Gastrocnemius medialis (tissue), 4 donors: ENCODE data around the gene ITPR2.

Experiments
- CTCF ChIP-seq, 5 experiments: fragments of 450-650 bp in 3 of 5; fragments of 200-600 bp in 2 of 5; sonication (generic) in 2 of 5; IDR thresholded peaks in 4 of 5; conservative IDR thresholded peaks in 1 of 5; 1 replicate in 4 of 5; 2 replicates in 1 of 5; pipeline ENCODE4 v1.5.1; 2016 to 2019; ENCODE audit warnings: antibody characterized with exemption in 5 of 5, mild to moderate bottlenecking in 3 of 5, moderate library complexity in 3 of 5
- POLR2A ChIP-seq, 2 donors: fragments of 450-650 bp; IDR thresholded peaks; one replicate each; pipeline ENCODE4 v1.6.1; 2017; ENCODE audit warnings: antibody characterized with exemption in 2 of 2, mild to moderate bottlenecking in 2 of 2, moderate library complexity in 2 of 2

DNA sequence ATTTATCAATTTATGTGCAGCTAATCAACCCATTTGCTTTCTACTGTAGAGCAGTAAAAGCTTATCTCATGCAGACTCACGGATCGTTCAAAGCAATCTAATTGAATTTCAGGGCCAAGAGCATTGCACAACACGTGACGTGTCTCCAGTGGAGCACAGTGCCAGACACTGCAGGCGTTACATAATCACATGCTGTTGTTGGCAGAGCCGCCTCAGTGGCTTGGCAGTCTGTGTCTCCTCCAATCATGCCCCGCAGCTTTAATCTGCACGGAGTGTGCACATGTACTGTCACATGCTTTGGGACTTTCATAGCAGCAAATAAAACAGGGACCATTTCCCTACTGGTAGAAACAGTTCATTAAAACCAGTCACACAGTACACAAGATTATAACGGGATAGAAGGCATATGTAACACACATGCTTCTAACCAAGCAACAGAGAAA, 309.3 kb downstream of the ITPR2 start:
- peak in 2 of 5 experiments; percentile 11 to 14 for TF ChIP-seq CTCF (IDR thresholded peaks at IDR 0.05 in 4 of 5, conservative IDR thresholded peaks at IDR 0.05 in 1 of 5)
- TF ChIP-seq POLR2A (IDR thresholded peaks at IDR 0.05): no peak
